Fibroblast of the aortic adventitia (primary cell): ENCODE data around the gene KHNYN. TPM values are rescaled to one million over a fixed set of nuclear protein-coding genes. Genes with fewer than 3 reads are reported as not detected.
A peak's percentile ranks its signal among the peaks of the same experiment; 100 is the strongest.

Source experiments
- DNase-seq: peaks from one replicate; pipeline ENCODE4 v3.0.0-alpha.2; 2010; ENCODE audit warnings: low read depth
- H3K4me3 ChIP-seq: 2 replicates; pipeline ENCODE4 v1.5.1; 2011; ENCODE audit warnings: low read depth, mild to moderate bottlenecking, control low read depth, low read length, moderate library complexity
- CTCF ChIP-seq: IDR thresholded peaks from 2 replicates; pipeline ENCODE4 v1.5.1; 2011; ENCODE audit warnings: mild to moderate bottlenecking, low read length, control low read depth, inconsistent platforms; ENCODE audit not compliant: insufficient read depth
- total RNA-seq: library from RNA; depleted of rRNA; stranded (reverse); fragments of >200 nt; gene quantifications from 2 replicates; pipeline ENCODE4 v1.2.3, GENCODE V29; 2012; ENCODE audit warnings: low replicate concordance

KHNYN gene
- total RNA-seq, 1 donor: 39.8 TPM

DNA sequence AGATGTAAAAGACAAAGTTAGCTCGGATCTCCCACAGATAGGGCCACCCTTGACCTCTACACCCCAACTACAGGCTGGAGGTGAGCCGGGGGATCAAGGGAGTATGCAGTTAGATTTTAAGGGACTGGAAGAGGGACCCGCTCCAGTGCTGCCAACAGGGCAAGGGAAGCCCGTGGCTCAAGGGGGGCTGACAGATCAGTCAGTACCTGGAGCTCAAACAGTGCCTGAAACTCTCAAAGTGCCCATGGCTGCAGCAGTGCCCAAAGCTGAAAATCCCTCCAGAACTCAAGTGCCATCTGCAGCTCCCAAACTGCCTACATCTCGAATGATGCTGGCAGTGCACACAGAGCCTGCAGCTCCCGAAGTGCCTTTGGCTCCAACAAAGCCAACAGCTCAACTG lies 20.6 kb upstream of the KHNYN start:
- TF ChIP-seq CTCF: no peak
- no peak overlapping the region for H3K4me3 ChIP-seq
- DNase-seq: no peak

- no peak for TF ChIP-seq CTCF
- H3K4me3 ChIP-seq: no peak overlapping the region
- no peak for DNase-seq
These were observed 19.8 kb upstream of the KHNYN start for GRCh38 chr14:24409956-24410355.

- DNase-seq: peak; percentile 69
- H3K4me3 ChIP-seq: no peak overlapping the region
- TF ChIP-seq CTCF: peak; percentile 81
These were observed 18.0 kb upstream of the KHNYN start for GRCh38 chr14:24411443-24412389.

- no peak for DNase-seq
- TF ChIP-seq CTCF: no peak
- no peak overlapping the region for H3K4me3 ChIP-seq
These were observed 15.7 kb upstream of the KHNYN start for GRCh38 chr14:24414077-24414476.

DNA sequence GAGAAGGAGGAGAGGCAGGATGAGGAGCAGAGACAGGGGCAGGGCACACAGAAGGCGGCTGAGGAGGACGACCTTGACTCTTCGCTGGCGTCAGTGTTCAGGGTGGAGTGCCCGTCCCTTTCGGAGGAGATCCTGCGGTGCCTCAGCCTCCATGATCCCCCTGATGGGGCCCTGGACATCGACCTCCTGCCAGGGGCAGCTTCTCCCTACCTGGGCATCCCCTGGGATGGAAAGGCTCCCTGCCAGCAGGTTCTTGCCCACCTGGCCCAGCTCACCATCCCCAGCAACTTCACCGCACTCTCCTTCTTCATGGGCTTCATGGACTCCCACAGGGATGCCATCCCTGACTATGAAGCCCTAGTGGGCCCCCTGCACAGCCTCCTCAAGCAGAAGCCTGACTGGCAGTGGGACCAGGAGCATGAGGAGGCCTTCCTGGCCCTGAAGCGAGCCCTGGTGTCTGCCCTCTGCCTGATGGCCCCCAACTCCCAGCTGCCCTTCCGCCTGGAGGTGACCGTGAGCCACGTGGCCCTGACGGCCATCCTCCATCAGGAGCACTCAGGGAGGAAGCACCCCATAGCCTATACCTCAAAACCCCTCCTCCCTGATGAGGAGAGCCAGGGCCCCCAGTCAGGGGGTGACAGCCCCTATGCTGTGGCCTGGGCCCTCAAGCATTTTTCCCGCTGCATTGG lies 14.9 kb upstream of the KHNYN start:
- TF ChIP-seq CTCF: no peak
- DNase-seq: no peak
- no peak overlapping the region for H3K4me3 ChIP-seq

GRCh38 chr14:24415421-24416253 lies 14.1 kb upstream of the KHNYN start:
- no peak for TF ChIP-seq CTCF
- no peak overlapping the region for H3K4me3 ChIP-seq
- DNase-seq: no peak
